Medulla oblongata (tissue), 1 donor: ENCODE results near the gene KIF13A.
"Not testable (repeated sequence)": the region's sequence is repeated elsewhere in the genome, so short reads cannot be mapped to it uniquely, and the experiment has no call there.

Source experiments
- DNase-seq: peaks from one replicate; pipeline ENCODE4 v3.0.0-alpha.2; 2015; ENCODE audit errors: extremely low spot score

Gene KIF13A

GRCh38 chr6:17790489-17790888 lies 196.9 kb downstream of the KIF13A start:
- no peak for DNase-seq

GRCh38 chr6:17785094-17785787 lies 202.2 kb downstream of the KIF13A start:
- no peak for DNase-seq

GRCh38 chr6:17780061-17780460 lies 207.4 kb downstream of the KIF13A start:
- no peak for DNase-seq

- DNase-seq = no peak
Measured at GRCh38 chr6:17771609-17772008, 215.8 kb downstream of the KIF13A start.

GRCh38 chr6:17768881-17769280 lies 218.6 kb downstream of the KIF13A start:
- no peak for DNase-seq

- DNase-seq = no peak
Measured at GRCh38 chr6:17768388-17768787, 219.0 kb downstream of the KIF13A start.

GRCh38 chr6:17762651-17763050 lies 224.8 kb downstream of the KIF13A start:
- no peak for DNase-seq

- no peak for DNase-seq
Measured at GRCh38 chr6:17758119-17758518, 229.3 kb downstream of the KIF13A start.

- DNase-seq = no peak
Measured at GRCh38 chr6:17754254-17754653, 233.2 kb downstream of the KIF13A start.

- not testable (repeated sequence) for DNase-seq
Measured at GRCh38 chr6:17745324-17745723, 242.1 kb downstream of the KIF13A start.

- not testable (repeated sequence) for DNase-seq
Measured at GRCh38 chr6:17744757-17745308, 242.6 kb downstream of the KIF13A start.

GRCh38 chr6:17744019-17744756 lies 243.2 kb downstream of the KIF13A start:
- no peak for DNase-seq

GRCh38 chr6:17741507-17741906 lies 245.9 kb downstream of the KIF13A start:
- DNase-seq = no peak

- no peak for DNase-seq
Measured at GRCh38 chr6:17740559-17741220, 246.7 kb downstream of the KIF13A start.

GRCh38 chr6:17737704-17738252 lies 249.7 kb downstream of the KIF13A start:
- DNase-seq = no peak

GRCh38 chr6:17735311-17735710 lies 252.1 kb downstream of the KIF13A start:
- not testable (repeated sequence) for DNase-seq

GRCh38 chr6:17730078-17730704 lies 257.2 kb downstream of the KIF13A start:
- DNase-seq = no peak

GRCh38 chr6:17729223-17730077 lies 258.0 kb downstream of the KIF13A start:
- no peak for DNase-seq

- no peak for DNase-seq
Measured at GRCh38 chr6:17728551-17729222, 258.7 kb downstream of the KIF13A start.

- no peak for DNase-seq
Measured at GRCh38 chr6:17725083-17725482, 262.4 kb downstream of the KIF13A start.
